Activated CD4-positive, CD25-positive, alpha-beta regulatory T cell treated with anti-CD3 and anti-CD28 coated beads, Interleukin-2, amount 50 U/mL, for 24 hours (primary cell): ENCODE data around the gene TXNL4A.

Experiments used
- ATAC-seq, 2 donors: fragments of 150-1000 bp; cut with Tn5 transposase; one replicate each; pipeline ENCODE4 v1.10.0; 2021; ENCODE audit warnings: mild to moderate bottlenecking in 1 of 2, moderate library complexity in 1 of 2

The TXNL4A gene

DNA sequence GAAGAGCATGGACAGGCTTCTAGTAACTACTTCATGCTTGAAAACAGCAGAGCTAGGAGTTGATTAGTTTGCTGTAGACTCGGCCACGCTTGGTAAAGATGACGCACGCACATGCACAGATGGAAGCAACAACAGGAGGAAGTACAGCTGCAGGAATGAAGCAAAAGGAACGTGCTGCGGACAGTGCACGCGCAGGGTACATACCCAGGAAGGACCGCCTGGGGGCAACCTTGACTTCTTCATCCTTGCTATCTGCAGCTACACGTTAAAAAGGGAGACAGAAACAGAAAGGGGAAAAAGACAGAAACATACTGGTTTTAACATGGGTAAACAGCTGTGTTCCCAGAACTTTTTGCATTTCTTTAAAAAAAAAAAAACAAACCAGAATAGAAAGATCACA is 54.6 kb downstream of the TXNL4A start:
- ATAC-seq, result no peak

GRCh38 chr18:79932907-79933306 is 55.5 kb downstream of the TXNL4A start:
- ATAC-seq, result no peak

DNA sequence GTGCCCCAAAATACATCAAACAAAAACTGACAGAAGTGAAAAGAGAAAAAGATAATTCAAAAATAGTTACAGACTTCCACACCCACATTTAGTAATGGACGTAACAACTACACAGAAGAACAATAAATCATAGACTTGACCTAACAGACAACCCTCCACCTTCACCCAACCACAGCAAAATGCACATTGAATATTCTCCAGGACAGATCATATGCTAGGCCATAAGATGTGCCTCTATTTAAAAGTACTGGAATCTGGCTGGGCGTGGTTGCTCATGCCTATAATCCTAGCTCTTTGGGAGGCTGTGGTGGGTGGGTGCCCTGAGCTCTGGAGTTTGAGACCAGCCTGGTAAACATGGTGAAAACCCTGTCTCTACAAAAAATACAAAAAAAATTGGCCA is 56.9 kb downstream of the TXNL4A start:
- ATAC-seq, result no peak

GRCh38 chr18:79930020-79930642 is 58.2 kb downstream of the TXNL4A start:
- ATAC-seq, result no peak

- no peak for ATAC-seq
These were observed 59.8 kb downstream of the TXNL4A start for GRCh38 chr18:79928563-79928960.

GRCh38 chr18:79927607-79928562 is 60.5 kb downstream of the TXNL4A start:
- no peak for ATAC-seq

DNA sequence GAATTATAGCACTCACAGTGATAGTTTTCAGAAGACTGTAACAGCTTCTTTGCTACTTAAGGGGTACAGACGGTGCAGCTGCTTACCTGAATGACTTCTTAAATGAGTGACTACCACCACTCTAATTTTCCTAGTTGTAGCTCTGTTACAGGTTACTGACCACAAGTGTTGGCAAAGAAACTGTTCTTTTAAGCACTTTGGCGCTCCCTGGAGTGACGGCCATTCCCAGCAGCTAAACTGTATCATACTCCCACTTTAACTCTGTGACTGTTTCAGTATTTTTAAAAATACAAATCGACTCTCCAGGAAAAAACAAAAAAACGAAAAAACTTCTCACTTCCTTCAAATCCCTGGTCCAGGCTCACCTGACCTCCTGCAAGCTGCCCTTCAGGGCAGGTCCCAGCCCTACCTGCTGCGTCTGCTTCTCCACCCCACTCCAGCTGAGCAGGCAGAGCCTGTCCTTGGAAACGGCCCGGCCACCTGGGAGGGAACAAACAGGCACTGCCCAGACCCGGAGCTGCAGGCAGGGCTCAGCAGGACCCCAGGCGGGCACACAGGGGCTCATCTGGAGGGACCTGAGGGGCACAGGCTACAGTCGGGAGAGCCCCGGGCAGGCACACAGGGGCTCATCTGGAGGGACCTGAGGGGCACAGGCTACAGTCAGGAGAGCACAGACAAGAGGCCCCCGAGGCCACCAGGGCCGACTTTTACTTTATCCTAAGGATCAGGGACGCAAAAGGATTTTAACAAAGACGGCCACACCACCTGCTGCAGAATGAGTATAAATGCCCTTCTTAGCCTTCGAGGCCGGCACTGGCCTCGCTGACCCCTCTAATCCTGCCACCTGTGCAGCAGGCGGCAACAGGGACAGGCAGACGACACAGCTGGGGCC is 61.4 kb downstream of the TXNL4A start:
- ATAC-seq, result no peak

DNA sequence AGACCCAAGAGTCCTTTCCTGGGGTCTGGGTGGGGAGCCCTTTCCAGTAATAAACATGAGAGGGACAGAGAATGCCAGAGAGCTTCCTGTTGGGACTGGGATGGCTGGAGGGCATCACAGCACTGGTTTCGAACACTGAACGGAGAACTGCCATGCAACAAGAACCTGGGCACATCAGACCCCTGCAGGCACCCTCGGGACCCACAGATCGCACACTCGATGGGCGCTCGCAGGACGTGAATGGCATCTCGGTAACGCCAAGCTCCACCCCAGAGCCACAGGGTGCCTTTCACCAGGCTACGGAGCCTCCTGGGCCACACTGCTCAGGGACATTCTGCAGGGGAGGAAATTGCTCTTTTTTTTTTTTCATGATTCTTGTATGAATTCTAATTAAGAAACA is 62.1 kb downstream of the TXNL4A start:
- no peak for ATAC-seq

- no peak for ATAC-seq
These were observed 63.3 kb downstream of the TXNL4A start for GRCh38 chr18:79924814-79925731.

- no peak for ATAC-seq
These were observed 64.3 kb downstream of the TXNL4A start for GRCh38 chr18:79923896-79924585.

GRCh38 chr18:79922971-79923411 is 65.4 kb downstream of the TXNL4A start:
- ATAC-seq, result no peak

- no peak for ATAC-seq
These were observed 66.1 kb downstream of the TXNL4A start for GRCh38 chr18:79921984-79922965.
